Endothelial cell of umbilical vein (primary cell): ENCODE results near the gene SSPN. TPM values are rescaled to one million over a fixed set of nuclear protein-coding genes. Genes with fewer than 3 reads are reported as not detected.

Experiments used
- BruUV-seq: library from RNA; stranded (reverse); fragments of 400-500 nt; replicated peaks from 2 replicates; lab custom pipeline; 2021; lab: Mats Ljungman, UMichigan
- CTCF ChIA-PET: fragments of 300-600, 350-600 bp; sonication (Branson Sonifier 250); formaldehyde crosslinking; loops from one replicate; lab custom pipeline; 2021; ENCODE audit warnings: antibody characterized with exemption, inconsistent platforms; lab: Charles Lee
- POLR2A ChIA-PET: fragments of 300-600, 350-600 bp; sonication (Branson Sonifier 250); formaldehyde crosslinking; loops from one replicate; lab custom pipeline; 2021; ENCODE audit warnings: antibody characterized with exemption, inconsistent platforms; lab: Charles Lee
- DNase-seq: peaks from one replicate; pipeline ENCODE4 v3.0.0-alpha.2; 2011; ENCODE audit warnings: low read depth, low spot score
- FAIRE-seq: peaks from 2 replicates; lab custom pipeline; 2011; peaks lifted over from hg19 to GRCh38; lab: Jason Lieb, UNC
- H2AFZ ChIP-seq: 2 replicates; pipeline ENCODE4 v1.6.0; 2012; ENCODE audit warnings: low read depth, low read length, control low read depth, inconsistent platforms
- H3K27ac ChIP-seq: 2 replicates; pipeline ENCODE4 v1.5.1; 2011; ENCODE audit warnings: low read depth, mild to moderate bottlenecking, control low read depth, low read length, moderate library complexity; ENCODE audit not compliant: insufficient read depth
- H3K27me3 ChIP-seq, 2 experiments: 2 replicates each; pipeline versions ENCODE4 v1.6.0 to v1.6.1; 2011; ENCODE audit warnings: low read length in 2 of 2, mixed read lengths in 1 of 2; ENCODE audit not compliant: control insufficient read depth in 2 of 2, insufficient read depth in 2 of 2
- H3K36me3 ChIP-seq, 2 experiments: 2 replicates in 1 of 2; 3 replicates in 1 of 2; pipeline ENCODE4 v1.5.1; 2011; ENCODE audit warnings: low read length in 2 of 2, mild to moderate bottlenecking in 1 of 2, moderate library complexity in 1 of 2; ENCODE audit not compliant: control insufficient read depth in 2 of 2, insufficient read depth in 2 of 2; ENCODE audit errors: extremely low read depth in 1 of 2
- H3K4me1 ChIP-seq: 3 replicates; pipeline ENCODE4 v1.5.1; 2011; ENCODE audit warnings: mild to moderate bottlenecking, low read length; ENCODE audit not compliant: control insufficient read depth, insufficient read depth; ENCODE audit errors: extremely low read depth
- H3K4me2 ChIP-seq: 2 replicates; pipeline ENCODE4 v1.6.1; 2011; ENCODE audit warnings: low read length, control low read depth, mixed read lengths; ENCODE audit not compliant: insufficient read depth
- H3K4me3 ChIP-seq, 3 experiments: fragments of 200-600 bp in 1 of 3; sonication (generic), shearing (Covaris generic) in 1 of 3; replicated peaks in 1 of 3; 2 replicates each; pipeline ENCODE4 v1.5.1; 2011 to 2016; ENCODE audit warnings: control low read depth in 3 of 3, low read length in 3 of 3, mild to moderate bottlenecking in 2 of 3, inconsistent platforms in 1 of 3, low read depth in 1 of 3, moderate library complexity in 1 of 3; ENCODE audit not compliant: insufficient read depth in 1 of 3
- H3K79me2 ChIP-seq: 2 replicates; pipeline ENCODE4 v1.6.0; 2012; ENCODE audit warnings: low read length, inconsistent platforms; ENCODE audit not compliant: control insufficient read depth, insufficient read depth
- H3K9ac ChIP-seq: replicated peaks from 2 replicates; pipeline ENCODE3; 2011; ENCODE audit warnings: low read length, control low read depth; ENCODE audit not compliant: insufficient read depth; ENCODE audit errors: extremely low read depth
- H3K9me1 ChIP-seq: replicated peaks from 3 replicates; pipeline ENCODE4 v1.6.0; 2011; ENCODE audit warnings: mild to moderate bottlenecking, low read length; ENCODE audit not compliant: control insufficient read depth, insufficient read depth; ENCODE audit errors: extremely low read depth
- H3K9me3 ChIP-seq: replicated peaks from 2 replicates; pipeline ENCODE4 v1.5.1; 2012; ENCODE audit warnings: low read length, inconsistent platforms; ENCODE audit not compliant: control insufficient read depth, insufficient read depth
- H4K20me1 ChIP-seq: replicated peaks from 2 replicates; pipeline ENCODE3; 2011; ENCODE audit warnings: mild to moderate bottlenecking, low read length; ENCODE audit not compliant: control insufficient read depth, insufficient read depth; ENCODE audit errors: extremely low read depth
- EZH2 ChIP-seq: IDR thresholded peaks from 2 replicates; pipeline ENCODE4 v1.6.1; 2012; ENCODE audit warnings: borderline replicate concordance, low read depth, mild to moderate bottlenecking, moderate library complexity, low read length, inconsistent platforms; ENCODE audit not compliant: severe bottlenecking
- JUN ChIP-seq: IDR thresholded peaks from 2 replicates; pipeline ENCODE4 v1.6.1; 2011; ENCODE audit warnings: borderline replicate concordance, low read depth; ENCODE audit not compliant: insufficient read length, insufficient read depth
- dilution Hi-C: fragments of 300-500 bp; cut with MboI; formaldehyde crosslinking; loops from one replicate; pipeline ENCODE4 v1.15.0; 2019; ENCODE audit warnings: low sequenced_read_pairs; ENCODE audit not compliant: extremely low pct_ligation_motif_present
- intact Hi-C: fragments of 100-400 bp; cut with micrococcal nuclease; formaldehyde crosslinking; loops from one replicate; pipeline ENCODE4 v1.10.0; 2022
- polyA plus RNA-seq, 4 experiments: library from polyadenylated mRNA; depleted of rRNA in 3 of 4; stranded (reverse) in 3 of 4; unstranded in 1 of 4; fragments of >200 nt; gene quantifications; 2 replicates each; pipeline versions ENCODE4 v1.2.1 to v1.2.3, GENCODE V29; 2011 to 2012; ENCODE audit warnings: missing spikeins in 1 of 4
- total RNA-seq: library from RNA; stranded (reverse); gene quantifications from 2 replicates; pipeline ENCODE4 v1.2.3, GENCODE V29; 2021
- TF ChIP-seq, protein P1 (sequence below), 2 donors: IDR thresholded peaks; 1 replicate in 1 of 2; 2 replicates in 1 of 2; pipeline ENCODE4 v1.5.1; 2011; ENCODE audit warnings: low read length in 2 of 2, mild to moderate bottlenecking in 2 of 2, moderate library complexity in 2 of 2, control low read depth in 1 of 2, inconsistent platforms in 1 of 2, low read depth in 1 of 2; ENCODE audit not compliant: insufficient read depth in 1 of 2; ENCODE audit errors: extremely low read depth in 1 of 2

The SSPN gene
- total and polyA plus RNA-seq, 2 donors (not counting 3 experiments of a cell fraction or from before 2014, with no cell fraction given) = 1.3 to 2.1 TPM

DNA sequence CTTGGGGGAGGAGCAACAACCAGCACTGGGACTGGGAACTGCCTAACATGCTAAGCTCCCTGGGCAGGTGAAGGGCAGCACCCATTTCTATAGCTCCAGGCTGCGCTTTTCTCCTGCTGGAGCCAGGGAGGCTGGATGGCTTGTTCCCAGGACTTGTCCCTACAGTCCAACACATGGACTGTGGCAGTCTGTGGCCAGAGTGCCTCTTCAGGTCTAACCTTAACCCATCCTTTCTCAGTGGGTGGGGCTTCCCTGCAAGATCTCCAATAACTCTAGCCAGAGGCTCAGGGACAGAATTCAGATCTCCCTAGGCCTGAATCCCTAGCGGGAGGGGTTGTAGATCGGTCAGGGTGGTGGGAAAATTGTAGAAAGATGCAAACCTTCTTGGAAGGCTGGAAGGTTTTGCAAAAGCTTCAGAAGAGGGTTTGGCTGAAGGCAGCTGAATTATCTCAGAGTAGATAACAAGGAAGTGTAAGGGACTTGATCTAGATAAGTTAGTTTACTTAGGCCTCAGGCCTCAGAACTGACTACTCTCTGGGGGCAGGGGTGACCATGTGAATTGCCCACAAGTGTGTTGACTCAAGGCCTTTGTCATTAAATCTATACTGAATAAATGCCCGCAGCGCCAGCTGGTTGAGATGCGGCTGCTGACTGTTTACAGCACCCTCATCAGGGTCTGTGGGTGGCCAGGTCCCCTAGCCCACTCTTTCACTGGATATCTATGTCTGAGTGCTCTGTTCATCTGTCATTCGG is 60.7 kb downstream of the SSPN start:
- Histone ChIP-seq H3K79me2 (no peaks in the 10 kb centered on the region), H2AFZ (no peak overlapping the region), H3K9me3 (no peaks in the 10 kb centered on the region), H3K27me3 (no peaks in the 10 kb centered on the region), H3K9me1 (no peaks in the 10 kb centered on the region), H3K4me1 (no peaks in the 10 kb centered on the region), H3K9ac (no peak overlapping the region), H3K4me2 (no peak overlapping the region), H3K4me3 (no peak overlapping the region), H3K36me3 (no peaks in the 10 kb centered on the region), H3K27ac (no peak overlapping the region), H4K20me1 (no peaks in the 10 kb centered on the region)
- ChIA-PET CTCF (interaction anchor here (1.0 to 1.1 kb wide), 2 partner anchors 43 to 137 kb away, joined by 3 read pairs; no protein-coding TSS in a partner anchor), POLR2A (no interaction called here)
- dilution Hi-C loops (no loop called here), intact Hi-C loops (no loop called here)
- FAIRE-seq (no peak), DNase-seq (no peak)
- TF ChIP-seq JUN (no peak), EZH2 (no peak)
- TF ChIP-seq, protein P1, sequence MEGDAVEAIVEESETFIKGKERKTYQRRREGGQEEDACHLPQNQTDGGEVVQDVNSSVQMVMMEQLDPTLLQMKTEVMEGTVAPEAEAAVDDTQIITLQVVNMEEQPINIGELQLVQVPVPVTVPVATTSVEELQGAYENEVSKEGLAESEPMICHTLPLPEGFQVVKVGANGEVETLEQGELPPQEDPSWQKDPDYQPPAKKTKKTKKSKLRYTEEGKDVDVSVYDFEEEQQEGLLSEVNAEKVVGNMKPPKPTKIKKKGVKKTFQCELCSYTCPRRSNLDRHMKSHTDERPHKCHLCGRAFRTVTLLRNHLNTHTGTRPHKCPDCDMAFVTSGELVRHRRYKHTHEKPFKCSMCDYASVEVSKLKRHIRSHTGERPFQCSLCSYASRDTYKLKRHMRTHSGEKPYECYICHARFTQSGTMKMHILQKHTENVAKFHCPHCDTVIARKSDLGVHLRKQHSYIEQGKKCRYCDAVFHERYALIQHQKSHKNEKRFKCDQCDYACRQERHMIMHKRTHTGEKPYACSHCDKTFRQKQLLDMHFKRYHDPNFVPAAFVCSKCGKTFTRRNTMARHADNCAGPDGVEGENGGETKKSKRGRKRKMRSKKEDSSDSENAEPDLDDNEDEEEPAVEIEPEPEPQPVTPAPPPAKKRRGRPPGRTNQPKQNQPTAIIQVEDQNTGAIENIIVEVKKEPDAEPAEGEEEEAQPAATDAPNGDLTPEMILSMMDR (IDR thresholded peaks at IDR 0.05; ENCODE audit: extremely low read depth in 1 of 2, insufficient read depth in 1 of 2, low read depth in 1 of 2, low read length in 2 of 2) = no peak
- BruUV-seq = no TSS peak
